SJCRH30 (cell line): ENCODE data around the gene PHLPP2. TPM values are rescaled to one million over a fixed set of nuclear protein-coding genes. Genes with fewer than 3 reads are reported as not detected.
"Not testable (repeated sequence)": the region's sequence is repeated elsewhere in the genome, so short reads cannot be mapped to it uniquely, and the experiment has no call there.

Source experiments
- DNase-seq, 2 experiments: peaks; one replicate each; pipeline ENCODE4 v3.0.0-alpha.2; 2015 to 2020
- H3K27ac ChIP-seq: fragments of 250-450 bp; sonication (Bioruptor Pico); 2 replicates; pipeline ENCODE4 v1.5.1; 2020; ENCODE audit warnings: mild to moderate bottlenecking, moderate library complexity
- H3K27me3 ChIP-seq: fragments of 250-450 bp; sonication (Bioruptor Pico); 2 replicates; pipeline ENCODE4 v1.5.1; 2020; ENCODE audit warnings: mild to moderate bottlenecking, moderate library complexity
- H3K36me3 ChIP-seq: fragments of 250-450 bp; sonication (Bioruptor Pico); 2 replicates; pipeline ENCODE4 v1.5.1; 2020; ENCODE audit warnings: mild to moderate bottlenecking, moderate library complexity
- H3K4me1 ChIP-seq: fragments of 250-450 bp; sonication (Bioruptor Pico); 2 replicates; pipeline ENCODE4 v1.5.1; 2020; ENCODE audit warnings: mild to moderate bottlenecking, moderate library complexity
- H3K4me3 ChIP-seq: fragments of 250-450 bp; sonication (Bioruptor Pico); 2 replicates; pipeline ENCODE4 v1.5.1; 2020; ENCODE audit warnings: mild to moderate bottlenecking, moderate library complexity
- H3K9me3 ChIP-seq: fragments of 250-450 bp; sonication (Bioruptor Pico); replicated peaks from 2 replicates; pipeline ENCODE4 v1.5.1; 2020; ENCODE audit warnings: mild to moderate bottlenecking, moderate library complexity
- total RNA-seq: library from RNA; depleted of rRNA; stranded (reverse); fragments of >200 nt; shearing (Covaris generic); gene quantifications from 2 replicates; pipeline ENCODE4 v1.2.3, GENCODE V29; 2014; rRNA removed

PHLPP2 gene
- total RNA-seq, 1 experiment from 2014 or later, result 8.3 TPM

- H3K27me3 ChIP-seq, H3K4me1 ChIP-seq, H3K36me3 ChIP-seq, H3K9me3 ChIP-seq, DNase-seq, H3K4me3 ChIP-seq, H3K27ac ChIP-seq: not testable (repeated sequence)
Measured at GRCh38 chr16:71598426-71598825, 126.1 kb downstream of the PHLPP2 start.

GRCh38 chr16:71595340-71595826 lies 129.1 kb downstream of the PHLPP2 start:
- H3K4me3 ChIP-seq, H3K4me1 ChIP-seq, DNase-seq, H3K36me3 ChIP-seq, H3K27me3 ChIP-seq, H3K9me3 ChIP-seq, H3K27ac ChIP-seq: not testable (repeated sequence)

Other genes starting within 250 kb of the PHLPP2 start
- 1.1 and 2.4 TPM in 2 replicates for gene ZNF19, start 235.4 kb downstream of the PHLPP2 start, total RNA-seq
- gene CHST4, start 198.3 kb downstream of the PHLPP2 start, total RNA-seq, result 0.61 and 0.71 TPM in 2 replicates
- not detected in 2 replicates for gene TAT, start 147.6 kb downstream of the PHLPP2 start, total RNA-seq
- 0.22 and 0.23 TPM in 2 replicates for gene MARVELD3, start 98.5 kb downstream of the PHLPP2 start, total RNA-seq
- gene AP1G1, start 84.1 kb upstream of the PHLPP2 start, total RNA-seq, result 40.9 and 46.3 TPM in 2 replicates
- gene ATXN1L, start 121.3 kb upstream of the PHLPP2 start, total RNA-seq, result 13.9 and 15.3 TPM in 2 replicates
- gene ZNF821, start 159.5 kb upstream of the PHLPP2 start, total RNA-seq, result 6.0 and 7.5 TPM in 2 replicates
- gene IST1, start 170.8 kb upstream of the PHLPP2 start, total RNA-seq, result 179 and 184 TPM in 2 replicates